ENCODE data around the gene DNAAF5.

Gene DNAAF5

GRCh38 chr7:784971-785370 is 58.5 kb downstream of the DNAAF5 start:
- no peak for DNase-seq
- Histone ChIP-seq H3K36me3 (peaks cover 0 to 60% (median 30%) of the 10 kb centered on the region in 3 donors), H3K4me1 (peaks cover 0 to 30% (median 6%) of the 10 kb centered on the region in 4 donors), H3K9me3 (no peaks in the 10 kb centered on the region), H3K27me3 (no peaks in the 10 kb centered on the region), H3K27ac (no peak overlapping the region), H3K4me3 (no peak overlapping the region)
- TF ChIP-seq CTCF (IDR thresholded peaks at IDR 0.05): no peak
- intact Hi-C loops (cut with DNase I; ENCODE audit: low total_unique reads): loop anchor here (10.0 kb wide), 1 partner anchor 50 kb away; the partner anchor contains the start of gene SUN1

GRCh38 chr7:785416-785815 is 58.9 kb downstream of the DNAAF5 start:
- no peak overlapping the region for H3K27ac ChIP-seq
- intact Hi-C loops (cut with DNase I; ENCODE audit: low total_unique reads): loop anchor here (10.0 kb wide), 1 partner anchor 49 kb away; the partner anchor contains the start of gene SUN1
- no peaks in the 10 kb centered on the region for H3K9me3 ChIP-seq
- no peaks in the 10 kb centered on the region for H3K27me3 ChIP-seq
- peaks cover 0 to 60% (median 30%) of the 10 kb centered on the region in 3 donors for H3K36me3 ChIP-seq
- no peak overlapping the region for H3K4me3 ChIP-seq
- no peak for TF ChIP-seq CTCF (IDR thresholded peaks at IDR 0.05)
- H3K4me1 ChIP-seq: peaks cover 0 to 26% (median 5%) of the 10 kb centered on the region in 4 donors
- DNase-seq: no peak

- Histone ChIP-seq H3K27ac (peak overlapping the region; percentile 8 to 48), H3K4me1 (peaks cover 0 to 13% (median 5%) of the 10 kb centered on the region in 4 donors), H3K27me3 (no peaks in the 10 kb centered on the region), H3K9me3 (no peaks in the 10 kb centered on the region), H3K36me3 (peaks cover 0 to 52% (median 30%) of the 10 kb centered on the region in 3 donors), H3K4me3 (no peak overlapping the region)
- peak; percentile 64 to 86 for DNase-seq
- peak; percentile 86 to 90 for TF ChIP-seq CTCF (IDR thresholded peaks at IDR 0.05)
- intact Hi-C loops (cut with DNase I; ENCODE audit: low total_unique reads): loop anchor here (2.0 to 10.0 kb wide), 2 partner anchors 48 to 86 kb away; partner anchors contain the start of gene SUN1
Observed at GRCh38 chr7:786472-787255, 60.2 kb downstream of the DNAAF5 start.

- H3K27ac ChIP-seq: no peak overlapping the region
- no peak for DNase-seq
- H3K9me3 ChIP-seq: no peaks in the 10 kb centered on the region
- peaks cover 0 to 9% (median 3%) of the 10 kb centered on the region in 4 donors for H3K4me1 ChIP-seq
- no peak for TF ChIP-seq CTCF (IDR thresholded peaks at IDR 0.05)
- H3K27me3 ChIP-seq: no peaks in the 10 kb centered on the region
- no peak overlapping the region for H3K4me3 ChIP-seq
- intact Hi-C loops (cut with DNase I; ENCODE audit: low total_unique reads): loop anchor here (2.0 to 10.0 kb wide), 2 partner anchors 47 to 85 kb away; partner anchors contain the start of gene SUN1
- H3K36me3 ChIP-seq: peaks cover 0 to 42% (median 29%) of the 10 kb centered on the region in 3 donors
Observed at GRCh38 chr7:787332-788240, 61.1 kb downstream of the DNAAF5 start.

DNA sequence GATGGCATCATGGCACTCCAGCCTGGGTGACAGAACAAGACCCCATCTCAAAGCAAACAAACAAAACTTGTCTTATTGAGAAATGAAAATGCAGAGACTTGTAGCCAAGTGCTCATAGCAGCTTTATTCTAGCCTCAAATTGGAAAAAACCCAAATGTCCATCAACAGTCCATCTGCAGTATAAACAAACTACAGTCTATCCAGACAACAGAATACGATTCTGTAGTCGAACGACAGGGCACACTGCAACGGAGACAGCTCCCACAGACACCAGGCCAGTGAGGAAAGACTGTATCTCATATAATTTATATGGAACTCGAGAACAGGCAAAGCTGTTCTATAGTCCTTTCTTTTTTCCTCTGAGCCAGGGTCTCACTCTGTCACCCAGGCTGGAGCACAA is 65.0 kb downstream of the DNAAF5 start:
- Histone ChIP-seq H3K27me3 (no peaks in the 10 kb centered on the region), H3K36me3 (peaks cover 0 to 9% (median 0%) of the 10 kb centered on the region in 3 donors), H3K9me3 (no peaks in the 10 kb centered on the region), H3K4me3 (no peak overlapping the region), H3K27ac (no peak overlapping the region), H3K4me1 (peaks cover 0 to 5% (median 1%) of the 10 kb centered on the region in 4 donors)
- no peak for DNase-seq
- TF ChIP-seq CTCF (IDR thresholded peaks at IDR 0.05): no peak
- intact Hi-C loops (cut with DNase I; ENCODE audit: low total_unique reads): no loop called here
